NOMO-1 treated with dmso at 0.1 percent for 144 hours (cell line): ENCODE results near the gene PRSS22.

Source experiments
- DNase-seq: peaks from one replicate; lab custom pipeline; 2025; ENCODE audit not compliant: unreplicated experiment; lab: John Stamatoyannopoulos, UW

PRSS22 gene

GRCh38 chr16:2829501-2830354 is 28.2 kb downstream of the PRSS22 start, which contains the start of gene ZG16B:
Gene ZG16B (plus strand): TSS chr16:2830303. CDS start chr16:2830442, 139 bp downstream.
- DNase-seq, result no peak

GRCh38 chr16:2828876-2829430 is 29.0 kb downstream of the PRSS22 start:
- no peak for DNase-seq

- DNase-seq, result no peak
Measured at GRCh38 chr16:2828521-2828840, 29.5 kb downstream of the PRSS22 start.

- DNase-seq, result no peak
Measured at GRCh38 chr16:2827831-2828520, 30.0 kb downstream of the PRSS22 start.

- no peak for DNase-seq
Measured at GRCh38 chr16:2827374-2827791, 30.6 kb downstream of the PRSS22 start.

- no peak for DNase-seq
Measured at GRCh38 chr16:2826591-2827373, 31.2 kb downstream of the PRSS22 start.

- DNase-seq, result no peak
Measured at GRCh38 chr16:2825906-2826305, 32.1 kb downstream of the PRSS22 start.

GRCh38 chr16:2825049-2825742 is 32.8 kb downstream of the PRSS22 start:
- no peak for DNase-seq

GRCh38 chr16:2824626-2825025 is 33.3 kb downstream of the PRSS22 start:
- no peak for DNase-seq

GRCh38 chr16:2822496-2822895 is 35.5 kb downstream of the PRSS22 start:
- no peak for DNase-seq

- no peak for DNase-seq
Measured at GRCh38 chr16:2822158-2822495, 35.8 kb downstream of the PRSS22 start.

- DNase-seq, result no peak
Measured at GRCh38 chr16:2821487-2822157, 36.3 kb downstream of the PRSS22 start.

- no peak for DNase-seq
Measured at GRCh38 chr16:2820836-2821486, 37.0 kb downstream of the PRSS22 start.

GRCh38 chr16:2819939-2820835 is 37.8 kb downstream of the PRSS22 start:
- DNase-seq, result no peak

- DNase-seq, result no peak
Measured at GRCh38 chr16:2819179-2819938, 38.6 kb downstream of the PRSS22 start.

GRCh38 chr16:2818272-2818876 is 39.6 kb downstream of the PRSS22 start:
- DNase-seq, result no peak
